ENCODE data around the gene PAPSS2. TPM values are rescaled to one million over a fixed set of nuclear protein-coding genes. Genes with fewer than 3 reads are reported as not detected.
"Not testable (repeated sequence)": the region's sequence is repeated elsewhere in the genome, so short reads cannot be mapped to it uniquely, and the experiment has no call there.

The PAPSS2 gene
- total RNA-seq, 2 donors from 2014 or later, result 16.9 to 17.5 TPM

DNA sequence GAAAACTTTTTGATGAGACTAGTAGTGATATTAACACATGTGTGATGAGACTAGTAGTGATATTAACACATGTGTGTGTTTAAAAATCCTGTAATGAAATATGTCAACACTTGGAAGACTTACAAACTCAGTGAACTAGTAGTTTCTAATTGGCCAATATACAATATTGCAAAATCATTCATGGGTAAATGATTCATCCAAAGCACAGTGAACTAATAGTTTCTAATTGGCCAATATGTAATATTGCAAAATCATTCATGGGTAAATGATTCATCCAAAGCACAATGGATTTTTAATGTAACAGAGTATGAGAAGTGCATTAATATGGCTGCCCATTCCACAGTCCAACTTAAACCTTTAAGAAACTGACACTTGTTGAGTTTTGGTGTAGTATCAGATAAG lies 80.6 kb downstream of the PAPSS2 start:
- peak overlapping the region in 1 of 4 donors; percentile 34 for H3K27ac ChIP-seq
- peaks cover 0 to 3% of the 10 kb centered on the region in 2 donors for H3K36me3 ChIP-seq (replicated peaks in 1 of 2; ENCODE audit: insufficient read depth in 1 of 2, low read depth in 2 of 2)
- intact Hi-C loops (cut with DNase I), result no loop called here
- H3K4me3 ChIP-seq, result no peak overlapping the region
- no peak for DNase-seq
- no peaks in the 10 kb centered on the region for H3K9me3 ChIP-seq
- no peak for TF ChIP-seq POLR2A (IDR thresholded peaks at IDR 0.05)
- TF ChIP-seq, protein P1, sequence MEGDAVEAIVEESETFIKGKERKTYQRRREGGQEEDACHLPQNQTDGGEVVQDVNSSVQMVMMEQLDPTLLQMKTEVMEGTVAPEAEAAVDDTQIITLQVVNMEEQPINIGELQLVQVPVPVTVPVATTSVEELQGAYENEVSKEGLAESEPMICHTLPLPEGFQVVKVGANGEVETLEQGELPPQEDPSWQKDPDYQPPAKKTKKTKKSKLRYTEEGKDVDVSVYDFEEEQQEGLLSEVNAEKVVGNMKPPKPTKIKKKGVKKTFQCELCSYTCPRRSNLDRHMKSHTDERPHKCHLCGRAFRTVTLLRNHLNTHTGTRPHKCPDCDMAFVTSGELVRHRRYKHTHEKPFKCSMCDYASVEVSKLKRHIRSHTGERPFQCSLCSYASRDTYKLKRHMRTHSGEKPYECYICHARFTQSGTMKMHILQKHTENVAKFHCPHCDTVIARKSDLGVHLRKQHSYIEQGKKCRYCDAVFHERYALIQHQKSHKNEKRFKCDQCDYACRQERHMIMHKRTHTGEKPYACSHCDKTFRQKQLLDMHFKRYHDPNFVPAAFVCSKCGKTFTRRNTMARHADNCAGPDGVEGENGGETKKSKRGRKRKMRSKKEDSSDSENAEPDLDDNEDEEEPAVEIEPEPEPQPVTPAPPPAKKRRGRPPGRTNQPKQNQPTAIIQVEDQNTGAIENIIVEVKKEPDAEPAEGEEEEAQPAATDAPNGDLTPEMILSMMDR (IDR thresholded peaks at IDR 0.05), result no peak
- ATAC-seq, result peak; percentile 98
- H3K27me3 ChIP-seq, result no peaks in the 10 kb centered on the region
- H3K4me1 ChIP-seq, result peaks cover 20% of the 10 kb centered on the region

DNA sequence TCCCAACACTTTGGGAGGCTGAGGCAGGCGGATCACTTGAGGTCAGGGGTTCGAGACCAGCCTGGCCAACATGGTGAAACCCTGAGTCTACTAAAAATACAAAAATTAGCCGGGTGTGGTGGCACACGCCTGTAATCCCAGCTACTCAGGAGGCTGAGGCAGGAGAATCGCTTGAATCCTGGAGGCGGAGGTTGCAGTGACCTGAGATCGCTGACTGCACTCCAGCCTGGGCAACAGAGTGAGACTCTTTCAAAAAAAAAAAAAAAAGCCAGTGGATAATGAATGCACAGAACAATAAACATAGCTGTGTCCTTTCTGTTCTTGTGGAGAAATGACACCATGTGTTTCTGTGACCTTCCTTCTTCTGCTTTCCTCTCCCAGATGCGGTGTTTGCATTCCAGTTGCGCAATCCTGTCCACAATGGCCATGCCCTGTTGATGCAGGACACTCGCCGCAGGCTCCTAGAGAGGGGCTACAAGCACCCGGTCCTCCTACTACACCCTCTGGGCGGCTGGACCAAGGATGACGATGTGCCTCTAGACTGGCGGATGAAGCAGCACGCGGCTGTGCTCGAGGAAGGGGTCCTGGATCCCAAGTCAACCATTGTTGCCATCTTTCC lies 83.4 kb downstream of the PAPSS2 start:
- intact Hi-C loops (cut with DNase I); H3K4me3 ChIP-seq; H3K9me3 ChIP-seq; ATAC-seq; H3K36me3 ChIP-seq (replicated peaks in 1 of 2; ENCODE audit: insufficient read depth in 1 of 2, low read depth in 2 of 2); H3K27me3 ChIP-seq; H3K27ac ChIP-seq: not testable (repeated sequence)
- peaks cover 17% of the 10 kb centered on the region for H3K4me1 ChIP-seq
- peak in 2 of 4 donors; percentile 12 to 40 for DNase-seq
- WGBS, 2 donors, result 91 to 94% methylated on average over 18 of the region's 18 CpGs

DNA sequence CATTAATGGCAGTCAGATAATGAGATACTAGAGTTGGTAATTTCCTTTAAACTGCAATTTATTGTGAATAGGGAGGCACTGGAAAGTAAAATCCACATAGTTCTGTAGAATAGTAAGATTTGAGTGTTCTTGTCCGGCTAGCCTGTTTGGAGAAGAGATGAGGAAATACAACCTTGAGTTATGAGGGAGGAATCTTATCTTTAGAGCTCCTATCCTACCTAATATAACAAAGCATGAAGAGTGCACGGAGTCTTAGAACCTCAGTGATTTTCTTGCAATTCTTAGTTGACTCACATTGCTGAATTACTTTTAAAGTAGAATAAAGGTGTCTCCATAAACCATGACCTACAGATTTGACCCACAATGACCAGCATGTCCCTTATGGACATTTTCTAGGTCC lies 84.9 kb downstream of the PAPSS2 start:
- peaks cover 17% of the 10 kb centered on the region for H3K4me1 ChIP-seq
- no peaks in the 10 kb centered on the region for H3K9me3 ChIP-seq
- intact Hi-C loops (cut with DNase I), result no loop called here
- peaks cover 0 to 8% of the 10 kb centered on the region in 2 donors for H3K36me3 ChIP-seq (replicated peaks in 1 of 2; ENCODE audit: insufficient read depth in 1 of 2, low read depth in 2 of 2)
- H3K27ac ChIP-seq, result no peak overlapping the region
- WGBS, 2 donors, result 83 to 85% methylated on average over 2 of the region's 2 CpGs
- ATAC-seq (no peak), DNase-seq (no peak)
- no peaks in the 10 kb centered on the region for H3K27me3 ChIP-seq
- no peak overlapping the region for H3K4me3 ChIP-seq
- TF ChIP-seq, protein P1 (IDR thresholded peaks at IDR 0.05), result no peak
- TF ChIP-seq POLR2A (IDR thresholded peaks at IDR 0.05), result no peak

DNA sequence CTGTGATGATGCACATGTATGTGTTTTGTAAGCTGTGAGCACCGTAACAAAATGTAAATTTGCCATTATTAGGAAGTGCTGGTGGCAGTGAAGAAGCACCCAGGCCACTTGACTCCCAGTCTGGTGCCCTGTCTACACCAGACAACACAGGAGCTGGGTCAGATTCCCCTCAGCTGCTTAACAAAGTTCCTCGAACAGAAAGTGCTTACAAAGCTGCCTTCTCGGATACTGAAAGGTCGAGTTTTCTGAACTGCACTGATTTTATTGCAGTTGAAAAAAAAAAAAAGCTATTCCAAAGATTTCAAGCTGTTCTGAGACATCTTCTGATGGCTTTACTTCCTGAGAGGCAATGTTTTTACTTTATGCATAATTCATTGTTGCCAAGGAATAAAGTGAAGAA lies 87.2 kb downstream of the PAPSS2 start:
- H3K9me3 ChIP-seq, result no peaks in the 10 kb centered on the region
- intact Hi-C loops (cut with DNase I), result no loop called here
- peaks cover 0 to 8% of the 10 kb centered on the region in 2 donors for H3K36me3 ChIP-seq (replicated peaks in 1 of 2; ENCODE audit: insufficient read depth in 1 of 2, low read depth in 2 of 2)
- no peaks in the 10 kb centered on the region for H3K27me3 ChIP-seq
- ATAC-seq (no peak), DNase-seq (no peak)
- no peak overlapping the region for H3K27ac ChIP-seq
- H3K4me1 ChIP-seq, result no peaks in the 10 kb centered on the region
- WGBS, 2 donors, result 69 to 74% methylated on average over 4 of the region's 4 CpGs
- TF ChIP-seq POLR2A (IDR thresholded peaks at IDR 0.05), result no peak
- TF ChIP-seq, protein P1 (IDR thresholded peaks at IDR 0.05), result no peak
- H3K4me3 ChIP-seq, result no peak overlapping the region

DNA sequence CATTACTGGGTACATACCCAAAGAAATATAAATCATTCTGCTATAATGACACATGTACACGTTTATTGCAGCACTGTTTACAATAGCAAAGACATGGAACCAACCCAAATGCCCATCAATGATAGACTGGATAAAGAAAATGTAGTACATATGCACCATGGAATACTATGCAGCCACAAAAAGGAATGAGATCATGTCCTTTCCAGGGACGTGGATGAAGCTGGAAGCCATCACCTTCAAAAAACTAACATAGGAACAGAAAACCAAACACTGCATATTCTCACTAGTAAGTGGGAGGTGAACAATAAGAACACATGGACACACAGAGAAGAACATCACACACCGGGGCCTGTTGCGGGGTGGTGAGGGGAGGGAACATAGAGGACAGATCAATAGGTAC lies 88.6 kb downstream of the PAPSS2 start:
- WGBS, 2 donors, result 74 to 75% methylated on average over 4 of the region's 4 CpGs
- intact Hi-C loops (cut with DNase I); DNase-seq; H3K27me3 ChIP-seq; H3K9me3 ChIP-seq; H3K36me3 ChIP-seq (replicated peaks in 1 of 2; ENCODE audit: insufficient read depth in 1 of 2, low read depth in 2 of 2); H3K27ac ChIP-seq; H3K4me1 ChIP-seq; H3K4me3 ChIP-seq; ATAC-seq: not testable (repeated sequence)

DNA sequence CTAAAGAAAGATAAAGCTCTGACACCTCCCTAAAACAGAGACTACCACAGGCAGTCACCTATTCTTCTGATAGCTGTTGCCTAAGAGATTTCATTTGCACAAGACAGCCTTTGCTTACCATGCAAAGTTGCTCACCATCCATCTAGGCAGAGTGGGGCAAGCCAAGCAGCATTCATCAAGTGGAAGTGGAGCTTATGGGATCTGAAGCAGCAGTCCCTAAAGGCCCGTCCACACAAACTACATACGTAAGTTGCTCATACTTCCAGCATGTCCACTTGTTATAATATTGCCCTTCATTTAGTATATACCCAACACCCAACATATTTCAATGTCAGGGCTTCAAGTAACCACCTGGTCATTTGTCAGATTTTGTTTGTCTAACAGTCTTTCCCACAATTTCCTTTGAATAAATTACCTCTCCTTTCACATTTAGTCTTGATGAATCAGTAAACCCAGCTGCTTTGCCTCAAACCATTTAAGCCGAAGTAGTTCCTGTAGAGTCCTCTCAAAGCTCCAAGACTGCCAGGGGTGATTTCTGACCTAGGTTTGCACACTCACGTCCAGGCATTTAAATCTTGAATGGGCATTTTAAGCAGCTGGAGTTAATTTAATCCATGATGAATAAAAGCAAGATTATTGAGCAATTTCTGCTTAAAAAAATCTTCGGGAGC lies 90.5 kb downstream of the PAPSS2 start:
- intact Hi-C loops (cut with DNase I), result no loop called here
- Histone ChIP-seq H3K27me3 (no peaks in the 10 kb centered on the region), H3K4me3 (no peak overlapping the region), H3K9me3 (no peaks in the 10 kb centered on the region), H3K4me1 (no peaks in the 10 kb centered on the region), H3K27ac (no peak overlapping the region), H3K36me3 (replicated peaks in 1 of 2; ENCODE audit: insufficient read depth in 1 of 2, low read depth in 2 of 2) (peaks cover 0 to 5% of the 10 kb centered on the region in 2 donors)
- no peak for DNase-seq
- ATAC-seq, result no peak
- WGBS, 2 donors, result 60 to 72% methylated on average over 5 of the region's 5 CpGs
- TF ChIP-seq POLR2A (IDR thresholded peaks at IDR 0.05), result no peak
- TF ChIP-seq, protein P1 (IDR thresholded peaks at IDR 0.05), result no peak

Data from body of pancreas (tissue), 4 donors.